ENCODE measurements around the gene NDUFS4.

- TF ChIP-seq GATA2 (IDR thresholded peaks at IDR 0.05; ENCODE audit: low read depth, low read length) (no peak), GATA3 (IDR thresholded peaks at IDR 0.05; ENCODE audit: low read depth, low read length) (no peak)
Measured at GRCh38 chr5:53558966-53559365, 1.5 kb upstream of the NDUFS4 start.
